GM18505 (cell line): Measurements from ENCODE around the gene F2RL1.

ENCODE experiments used
- ATAC-seq: cut with Tn5 transposase; IDR thresholded peaks from one replicate; pipeline ENCODE4 v1.9.1; 2021; ENCODE audit not compliant: unreplicated experiment
- POLR2A ChIP-seq: IDR thresholded peaks from 4 replicates; pipeline ENCODE4 v1.6.1; 2011; ENCODE audit warnings: borderline replicate concordance; ENCODE audit not compliant: insufficient read depth, insufficient read length; ENCODE audit errors: extremely low read depth

F2RL1 gene

GRCh38 chr5:76874088-76874581 lies 55.3 kb downstream of the F2RL1 start:
- no peak for ATAC-seq
- TF ChIP-seq POLR2A = no peak
